NCI-H748 treated with DMSO at 0.1 percent for 48 hours (cell line): ENCODE measurements around the gene ITSN1.
"Not testable (repeated sequence)": the region's sequence is repeated elsewhere in the genome, so short reads cannot be mapped to it uniquely, and the experiment has no call there.

Experiments
- DNase-seq: peaks from one replicate; lab custom pipeline; 2025; lab: John Stamatoyannopoulos, UW

Gene ITSN1

GRCh38 chr21:33771976-33772375 lies 129.7 kb downstream of the ITSN1 start:
- DNase-seq, result no peak

- DNase-seq, result no peak
Measured at GRCh38 chr21:33774551-33774950, 132.2 kb downstream of the ITSN1 start.

- DNase-seq, result no peak
Measured at GRCh38 chr21:33775100-33775828, 133.0 kb downstream of the ITSN1 start.

- no peak for DNase-seq
Measured at GRCh38 chr21:33780631-33781030, 138.3 kb downstream of the ITSN1 start.

GRCh38 chr21:33781121-33781520 lies 138.8 kb downstream of the ITSN1 start:
- no peak for DNase-seq

- no peak for DNase-seq
Measured at GRCh38 chr21:33783187-33783979, 141.1 kb downstream of the ITSN1 start.

GRCh38 chr21:33787431-33787830 lies 145.1 kb downstream of the ITSN1 start:
- DNase-seq, result no peak

GRCh38 chr21:33788438-33788837 lies 146.1 kb downstream of the ITSN1 start:
- DNase-seq, result not testable (repeated sequence)

- DNase-seq, result no peak
Measured at GRCh38 chr21:33789697-33790096, 147.4 kb downstream of the ITSN1 start.

GRCh38 chr21:33791073-33791472 lies 148.8 kb downstream of the ITSN1 start:
- DNase-seq, result no peak

GRCh38 chr21:33794596-33794995 lies 152.3 kb downstream of the ITSN1 start:
- no peak for DNase-seq

GRCh38 chr21:33797565-33797964 lies 155.3 kb downstream of the ITSN1 start:
- DNase-seq, result no peak

- no peak for DNase-seq
Measured at GRCh38 chr21:33799378-33800090, 157.2 kb downstream of the ITSN1 start.

GRCh38 chr21:33800753-33801423 lies 158.6 kb downstream of the ITSN1 start:
- no peak for DNase-seq

- DNase-seq, result peak; percentile 80
Measured at GRCh38 chr21:33801424-33802405, 159.4 kb downstream of the ITSN1 start.

GRCh38 chr21:33802481-33802880 lies 160.2 kb downstream of the ITSN1 start:
- DNase-seq, result no peak

GRCh38 chr21:33808715-33809367 lies 166.5 kb downstream of the ITSN1 start:
- DNase-seq, result no peak

- DNase-seq, result no peak
Measured at GRCh38 chr21:33810766-33811165, 168.5 kb downstream of the ITSN1 start.

- no peak for DNase-seq
Measured at GRCh38 chr21:33811167-33812010, 169.1 kb downstream of the ITSN1 start.
